Gastrocnemius medialis (tissue), 4 donors: ENCODE data around the gene SMIM44.

Experiments used
- CTCF ChIP-seq, 5 experiments: fragments of 450-650 bp in 3 of 5; fragments of 200-600 bp in 2 of 5; sonication (generic) in 2 of 5; IDR thresholded peaks in 4 of 5; conservative IDR thresholded peaks in 1 of 5; 1 replicate in 4 of 5; 2 replicates in 1 of 5; pipeline ENCODE4 v1.5.1; 2016 to 2019; ENCODE audit warnings: antibody characterized with exemption in 5 of 5, mild to moderate bottlenecking in 3 of 5, moderate library complexity in 3 of 5
- POLR2A ChIP-seq, 2 donors: fragments of 450-650 bp; IDR thresholded peaks; one replicate each; pipeline ENCODE4 v1.6.1; 2017; ENCODE audit warnings: antibody characterized with exemption in 2 of 2, mild to moderate bottlenecking in 2 of 2, moderate library complexity in 2 of 2

DNA sequence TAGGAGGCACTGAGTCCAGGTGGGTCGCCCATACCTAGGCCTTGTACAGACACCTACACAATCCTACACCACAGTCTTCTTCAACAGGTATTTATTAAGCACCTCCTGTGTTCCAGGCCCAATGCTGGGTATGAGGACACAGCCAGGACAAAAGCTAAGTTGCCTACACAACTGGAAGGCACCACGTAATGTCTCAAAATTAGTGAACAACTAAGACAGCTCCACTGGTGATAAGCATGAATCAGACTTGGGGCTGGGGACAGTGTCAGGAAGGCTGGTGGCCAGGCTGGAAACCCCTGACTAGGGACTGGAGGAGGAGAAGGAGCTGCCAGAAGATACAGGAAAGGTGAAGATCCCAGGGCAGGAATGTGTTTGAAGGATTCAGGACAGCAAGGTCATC, 5.3 kb downstream of the SMIM44 start:
- TF ChIP-seq CTCF (IDR thresholded peaks at IDR 0.05 in 4 of 5, conservative IDR thresholded peaks at IDR 0.05 in 1 of 5) (no peak), POLR2A (IDR thresholded peaks at IDR 0.05) (no peak)
